Caki2 (cell line): ENCODE measurements around the gene FOXC2. TPM values are rescaled to one million over a fixed set of nuclear protein-coding genes. Genes with fewer than 3 reads are reported as not detected.

ENCODE experiments used
- DNase-seq: peaks from one replicate; pipeline ENCODE4 v3.0.0-alpha.2; 2015; ENCODE audit warnings: low read depth
- in situ Hi-C: cut with HindIII; loops from 2 replicates; pipeline ENCODE4 v1.10.0; 2016; ENCODE audit warnings: low sequenced_read_pairs, low pct_unique_long_range_greater_than_20kb, mixed read lengths
- total RNA-seq: library from RNA; depleted of rRNA; stranded (reverse); fragments of >200 nt; shearing (Covaris generic); gene quantifications from 2 replicates; pipeline ENCODE4 v1.2.3, GENCODE V29; 2014; ENCODE audit warnings: low replicate concordance

The FOXC2 gene
- total RNA-seq, 1 experiment from 2014 or later = 6.0 TPM

DNA sequence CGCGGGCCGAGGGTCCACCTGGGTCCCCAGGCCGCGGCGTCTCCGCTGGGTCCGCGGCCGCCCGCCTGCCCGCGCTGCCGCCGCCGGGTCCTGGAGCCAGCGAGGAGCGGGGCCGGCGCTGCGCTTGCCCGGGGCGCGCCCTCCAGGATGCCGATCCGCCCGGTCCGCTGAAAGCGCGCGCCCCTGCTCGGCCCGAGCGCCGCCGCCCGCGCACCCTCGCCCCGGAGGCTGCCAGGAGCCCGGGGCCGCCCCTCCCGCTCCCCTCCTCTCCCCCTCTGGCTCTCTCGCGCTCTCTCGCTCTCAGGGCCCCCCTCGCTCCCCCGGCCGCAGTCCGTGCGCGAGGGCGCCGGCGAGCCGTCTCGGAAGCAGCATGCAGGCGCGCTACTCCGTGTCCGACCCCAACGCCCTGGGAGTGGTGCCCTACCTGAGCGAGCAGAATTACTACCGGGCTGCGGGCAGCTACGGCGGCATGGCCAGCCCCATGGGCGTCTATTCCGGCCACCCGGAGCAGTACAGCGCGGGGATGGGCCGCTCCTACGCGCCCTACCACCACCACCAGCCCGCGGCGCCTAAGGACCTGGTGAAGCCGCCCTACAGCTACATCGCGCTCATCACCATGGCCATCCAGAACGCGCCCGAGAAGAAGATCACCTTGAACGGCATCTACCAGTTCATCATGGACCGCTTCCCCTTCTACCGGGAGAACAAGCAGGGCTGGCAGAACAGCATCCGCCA, 504 bp downstream of the FOXC2 start:
- in situ Hi-C loops = no loop called here
- DNase-seq = peak; percentile 80

DNA sequence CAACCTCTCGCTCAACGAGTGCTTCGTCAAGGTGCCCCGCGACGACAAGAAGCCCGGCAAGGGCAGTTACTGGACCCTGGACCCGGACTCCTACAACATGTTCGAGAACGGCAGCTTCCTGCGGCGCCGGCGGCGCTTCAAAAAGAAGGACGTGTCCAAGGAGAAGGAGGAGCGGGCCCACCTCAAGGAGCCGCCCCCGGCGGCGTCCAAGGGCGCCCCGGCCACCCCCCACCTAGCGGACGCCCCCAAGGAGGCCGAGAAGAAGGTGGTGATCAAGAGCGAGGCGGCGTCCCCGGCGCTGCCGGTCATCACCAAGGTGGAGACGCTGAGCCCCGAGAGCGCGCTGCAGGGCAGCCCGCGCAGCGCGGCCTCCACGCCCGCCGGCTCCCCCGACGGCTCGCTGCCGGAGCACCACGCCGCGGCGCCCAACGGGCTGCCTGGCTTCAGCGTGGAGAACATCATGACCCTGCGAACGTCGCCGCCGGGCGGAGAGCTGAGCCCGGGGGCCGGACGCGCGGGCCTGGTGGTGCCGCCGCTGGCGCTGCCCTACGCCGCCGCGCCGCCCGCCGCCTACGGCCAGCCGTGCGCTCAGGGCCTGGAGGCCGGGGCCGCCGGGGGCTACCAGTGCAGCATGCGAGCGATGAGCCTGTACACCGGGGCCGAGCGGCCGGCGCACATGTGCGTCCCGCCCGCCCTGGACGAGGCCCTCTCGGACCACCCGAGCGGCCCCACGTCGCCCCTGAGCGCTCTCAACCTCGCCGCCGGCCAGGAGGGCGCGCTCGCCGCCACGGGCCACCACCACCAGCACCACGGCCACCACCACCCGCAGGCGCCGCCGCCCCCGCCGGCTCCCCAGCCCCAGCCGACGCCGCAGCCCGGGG, 1.3 kb downstream of the FOXC2 start:
- in situ Hi-C loops = no loop called here
- DNase-seq = peak; percentile 45

DNA sequence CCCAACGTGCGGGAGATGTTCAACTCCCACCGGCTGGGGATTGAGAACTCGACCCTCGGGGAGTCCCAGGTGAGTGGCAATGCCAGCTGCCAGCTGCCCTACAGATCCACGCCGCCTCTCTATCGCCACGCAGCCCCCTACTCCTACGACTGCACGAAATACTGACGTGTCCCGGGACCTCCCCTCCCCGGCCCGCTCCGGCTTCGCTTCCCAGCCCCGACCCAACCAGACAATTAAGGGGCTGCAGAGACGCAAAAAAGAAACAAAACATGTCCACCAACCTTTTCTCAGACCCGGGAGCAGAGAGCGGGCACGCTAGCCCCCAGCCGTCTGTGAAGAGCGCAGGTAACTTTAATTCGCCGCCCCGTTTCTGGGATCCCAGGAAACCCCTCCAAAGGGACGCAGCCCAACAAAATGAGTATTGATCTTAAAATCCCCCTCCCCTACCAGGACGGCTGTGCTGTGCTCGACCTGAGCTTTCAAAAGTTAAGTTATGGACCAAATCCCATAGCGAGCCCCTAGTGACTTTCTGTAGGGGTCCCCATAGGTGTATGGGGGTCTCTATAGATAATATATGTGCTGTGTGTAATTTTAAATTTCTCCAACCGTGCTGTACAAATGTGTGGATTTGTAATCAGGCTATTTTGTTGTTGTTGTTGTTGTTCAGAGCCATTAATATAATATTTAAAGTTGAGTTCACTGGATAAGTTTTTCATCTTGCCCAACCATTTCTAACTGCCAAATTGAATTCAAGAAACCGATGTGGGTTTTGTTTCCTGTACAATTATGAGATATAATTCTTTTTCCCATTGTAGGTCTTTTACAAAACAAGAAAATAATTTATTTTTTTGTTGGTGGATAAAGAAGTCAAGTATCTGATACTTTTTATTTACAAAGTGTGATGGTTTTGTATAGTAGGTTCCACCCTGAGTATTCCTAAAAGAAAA, 2.3 kb downstream of the FOXC2 start:
- no peak for DNase-seq
- in situ Hi-C loops = no loop called here

DNA sequence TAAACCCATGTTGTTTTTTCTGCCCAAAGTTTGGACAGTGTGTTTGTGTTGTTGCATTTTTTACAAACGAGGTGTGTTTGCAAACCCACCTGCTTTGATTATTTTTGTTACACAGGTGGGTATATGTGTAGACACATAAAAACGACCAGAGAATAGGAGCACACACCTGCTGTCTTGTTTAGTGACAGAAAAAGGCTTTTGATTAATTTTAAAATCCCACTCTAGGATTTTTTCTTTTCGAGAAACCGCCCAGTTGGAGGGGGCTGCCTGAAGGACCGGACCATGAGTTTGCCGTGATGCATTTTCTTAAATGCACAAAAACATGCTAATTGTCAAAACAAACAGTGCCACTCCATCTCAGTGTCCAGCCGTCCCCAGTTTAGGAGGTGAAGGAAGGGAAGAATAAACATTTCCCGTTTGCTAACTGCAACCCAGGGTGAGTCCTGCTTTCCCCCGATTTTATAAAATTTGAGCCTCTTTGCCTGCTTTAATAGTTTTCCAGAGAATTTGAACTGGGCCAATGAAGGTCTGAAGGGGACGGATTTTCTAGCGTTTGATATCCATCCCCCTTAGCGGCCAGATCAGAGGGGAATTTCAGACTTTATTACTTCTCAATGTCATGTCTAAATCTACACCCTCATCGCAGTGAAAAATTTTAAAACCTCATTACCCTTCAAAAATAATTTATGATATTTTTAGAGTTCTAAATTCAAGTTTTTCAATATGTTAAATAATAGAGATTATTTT, 3.2 kb downstream of the FOXC2 start:
- in situ Hi-C loops = no loop called here
- no peak for DNase-seq

DNA sequence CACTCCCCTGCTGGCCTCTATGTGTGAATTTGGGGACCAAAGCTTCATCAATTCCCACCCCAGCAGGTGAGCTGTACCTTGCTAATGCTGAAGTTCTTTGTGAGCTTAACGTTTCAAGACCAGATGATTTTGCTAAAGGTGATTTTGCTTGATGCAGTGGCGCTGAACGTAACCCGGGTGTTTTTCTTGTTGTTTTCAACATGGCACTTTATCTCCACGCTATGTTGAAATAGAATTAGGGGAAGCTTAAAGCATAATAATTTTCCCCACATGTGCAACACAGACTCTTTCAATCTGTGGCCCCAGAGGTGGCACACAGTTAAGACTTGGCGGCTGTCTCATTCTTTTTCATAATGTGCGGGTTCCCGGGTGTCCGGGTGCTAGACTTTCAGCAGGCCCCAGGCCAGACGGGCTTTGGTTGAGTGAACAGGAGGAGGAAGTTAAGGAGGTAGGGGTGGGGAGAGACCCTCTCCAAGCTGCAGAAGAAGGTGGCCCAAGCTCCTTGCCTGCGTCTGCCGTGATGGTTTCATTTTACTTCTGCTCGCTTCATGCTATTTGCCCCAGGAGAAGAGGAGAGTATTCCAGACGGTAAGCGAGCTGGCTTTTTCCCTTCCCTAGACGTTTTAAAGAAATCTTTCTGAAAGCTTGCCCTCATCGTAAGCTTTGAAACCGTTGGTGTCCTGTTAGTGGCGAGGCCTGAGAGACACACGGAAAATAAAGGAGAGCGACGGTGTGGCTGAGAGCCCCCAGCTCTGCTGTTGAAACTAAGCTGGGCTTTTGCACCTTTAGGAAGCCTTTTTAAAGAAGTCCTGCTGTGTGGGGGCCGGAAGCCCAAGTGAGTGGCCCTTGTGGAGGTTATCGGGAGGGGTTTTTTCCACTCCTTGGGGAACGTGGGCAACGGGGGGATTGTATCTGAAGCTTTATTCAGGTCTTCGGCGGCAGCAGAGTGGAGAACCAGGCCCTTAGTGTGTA, 4.2 kb downstream of the FOXC2 start:
- in situ Hi-C loops = no loop called here
- no peak for DNase-seq

DNA sequence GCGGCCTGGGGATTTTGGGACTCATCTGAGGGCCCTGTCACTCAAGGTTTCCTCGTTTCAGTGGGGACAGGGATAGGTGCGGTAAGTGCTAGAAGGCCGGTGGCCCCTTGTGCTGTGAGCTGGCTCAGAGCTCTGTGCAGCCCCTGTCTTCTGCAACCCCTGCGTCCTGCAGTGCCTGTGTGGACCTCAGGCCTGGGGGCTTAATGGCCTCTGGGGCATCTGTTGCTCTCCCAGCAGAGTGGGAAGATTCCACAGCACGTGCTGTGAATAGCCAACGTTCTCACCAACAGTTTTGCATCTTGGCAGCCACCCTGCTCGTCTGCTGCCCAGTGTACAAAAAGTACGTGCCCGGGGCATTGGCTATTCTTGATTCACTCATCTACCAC, 4.9 kb downstream of the FOXC2 start:
- in situ Hi-C loops = no loop called here
- DNase-seq = no peak

DNA sequence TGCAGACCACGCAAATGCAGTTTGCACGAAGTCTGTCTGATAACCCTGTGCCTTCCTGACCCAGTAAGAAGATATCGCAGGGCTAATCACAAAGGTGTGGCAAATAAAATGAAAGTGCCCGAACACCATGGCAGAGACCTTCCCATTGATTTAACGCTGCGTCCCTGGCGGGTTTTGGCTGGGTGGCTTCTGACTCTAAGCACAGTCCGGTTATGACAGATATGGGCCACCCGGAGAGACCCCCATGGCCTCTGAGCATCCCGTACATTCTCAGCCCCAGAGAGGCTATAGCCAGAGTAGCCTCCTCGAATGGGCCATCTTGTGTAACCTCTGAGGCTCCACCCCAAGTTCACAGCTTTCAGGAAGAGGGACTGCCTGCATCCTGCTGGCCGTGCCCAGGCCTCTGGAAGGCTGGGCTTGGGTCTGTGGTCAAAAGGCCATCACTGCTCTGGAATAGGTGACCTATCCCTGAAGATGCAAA, 5.5 kb downstream of the FOXC2 start:
- in situ Hi-C loops = no loop called here
- no peak for DNase-seq

DNA sequence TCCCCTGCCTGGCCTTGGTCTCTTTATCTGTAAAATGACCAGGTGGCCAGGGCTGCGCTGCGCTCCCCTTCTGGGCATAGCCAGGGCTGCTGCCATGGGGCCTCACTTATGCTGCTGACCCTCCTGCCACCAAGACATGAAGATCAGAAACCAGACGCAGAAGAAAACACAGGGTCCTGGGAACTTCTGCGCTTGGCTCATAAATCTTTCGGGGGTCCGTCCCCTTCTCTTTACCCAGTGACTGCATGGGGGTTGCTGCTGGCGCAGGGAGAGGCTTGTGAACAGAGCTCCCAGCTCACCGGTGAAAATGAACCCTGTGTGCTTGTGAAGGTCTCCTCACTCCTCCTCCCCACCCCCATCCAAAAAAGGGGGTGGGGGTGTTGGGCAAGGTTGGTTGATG, 6.0 kb downstream of the FOXC2 start:
- no peak for DNase-seq
- in situ Hi-C loops = no loop called here

DNA sequence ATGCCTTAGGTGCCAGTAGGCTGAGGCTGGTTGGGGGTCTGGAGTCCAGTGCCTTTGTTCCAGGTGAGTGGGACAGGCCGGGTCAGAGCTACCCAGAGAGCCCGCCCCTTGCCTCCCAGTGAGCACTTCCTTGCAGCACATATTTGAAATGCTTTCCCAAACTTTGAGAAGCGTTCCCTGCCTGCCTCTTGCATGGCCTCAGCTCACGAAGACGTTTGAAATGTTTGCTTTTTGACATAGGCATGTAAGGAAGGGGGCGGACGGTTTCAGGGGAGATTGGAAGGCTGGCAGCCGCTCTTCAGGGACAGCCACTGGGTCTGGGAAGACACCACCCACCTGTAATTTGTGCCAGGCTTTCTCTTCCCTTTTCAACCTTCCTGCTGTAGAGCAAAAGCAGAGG, 6.6 kb downstream of the FOXC2 start:
- DNase-seq = no peak
- in situ Hi-C loops = no loop called here

DNA sequence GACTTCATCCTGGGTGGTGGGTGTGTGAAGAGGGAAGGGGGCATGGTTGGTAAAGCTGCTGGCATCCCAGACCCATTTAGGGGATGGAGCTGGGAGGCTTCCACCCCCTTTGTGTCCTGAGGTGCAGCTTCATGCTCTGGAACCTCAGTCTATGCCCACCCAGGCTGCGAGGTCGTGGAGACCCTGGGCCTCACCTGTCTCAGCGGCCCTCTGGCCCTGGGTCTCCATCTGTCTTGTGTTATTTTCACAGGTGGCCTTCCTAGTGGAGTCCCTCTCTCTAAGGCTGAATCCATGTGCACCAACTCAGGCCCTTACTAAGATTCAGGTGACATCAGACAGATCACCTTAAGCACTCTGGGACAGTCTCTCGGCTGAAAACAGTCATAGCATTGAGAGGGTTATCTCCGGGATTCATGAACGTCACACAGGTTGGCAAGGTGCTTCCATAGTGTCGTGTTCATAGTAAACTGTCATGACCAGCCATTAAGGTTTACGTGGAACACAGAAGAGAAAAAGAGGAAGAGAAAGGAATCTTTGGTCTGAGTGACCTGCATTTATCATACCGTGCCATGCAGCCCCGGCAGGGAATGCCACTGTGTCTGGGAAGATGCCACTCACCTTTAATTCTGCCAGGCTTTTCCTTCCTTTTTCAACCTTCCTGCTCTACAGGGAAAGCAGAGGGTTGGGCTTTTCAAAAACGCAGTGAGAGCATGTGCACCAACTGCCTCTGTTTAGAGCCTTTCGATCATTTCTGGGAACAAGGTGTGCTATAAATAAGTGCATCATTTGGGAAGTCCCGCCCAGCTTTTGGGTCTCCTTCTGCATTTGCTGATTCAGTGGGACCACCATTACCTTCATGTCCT, 7.2 kb downstream of the FOXC2 start:
- in situ Hi-C loops = no loop called here

DNA sequence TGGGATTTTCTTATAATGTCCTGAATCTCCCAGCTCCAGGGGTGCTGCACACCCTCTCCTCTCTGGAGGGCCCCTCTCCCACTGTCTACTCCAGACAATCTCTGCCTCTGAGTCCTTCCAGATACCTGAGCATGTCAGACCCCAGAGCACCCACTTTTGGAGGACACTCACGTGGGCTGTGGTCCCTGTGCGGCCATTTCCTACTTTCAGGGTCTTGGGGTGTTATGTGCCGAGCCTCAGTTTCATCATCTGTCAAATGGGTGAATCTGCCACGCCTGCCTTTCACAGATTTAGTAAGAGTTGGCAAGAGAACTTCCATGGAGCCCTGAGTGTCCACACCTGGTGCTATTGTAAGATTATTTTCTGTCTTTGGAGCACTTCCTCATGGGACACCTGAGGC, 8.0 kb downstream of the FOXC2 start:
- in situ Hi-C loops = no loop called here

More for the DNA sequence above, 7.2 kb downstream of the FOXC2 start:
- no peak for DNase-seq

DNA sequence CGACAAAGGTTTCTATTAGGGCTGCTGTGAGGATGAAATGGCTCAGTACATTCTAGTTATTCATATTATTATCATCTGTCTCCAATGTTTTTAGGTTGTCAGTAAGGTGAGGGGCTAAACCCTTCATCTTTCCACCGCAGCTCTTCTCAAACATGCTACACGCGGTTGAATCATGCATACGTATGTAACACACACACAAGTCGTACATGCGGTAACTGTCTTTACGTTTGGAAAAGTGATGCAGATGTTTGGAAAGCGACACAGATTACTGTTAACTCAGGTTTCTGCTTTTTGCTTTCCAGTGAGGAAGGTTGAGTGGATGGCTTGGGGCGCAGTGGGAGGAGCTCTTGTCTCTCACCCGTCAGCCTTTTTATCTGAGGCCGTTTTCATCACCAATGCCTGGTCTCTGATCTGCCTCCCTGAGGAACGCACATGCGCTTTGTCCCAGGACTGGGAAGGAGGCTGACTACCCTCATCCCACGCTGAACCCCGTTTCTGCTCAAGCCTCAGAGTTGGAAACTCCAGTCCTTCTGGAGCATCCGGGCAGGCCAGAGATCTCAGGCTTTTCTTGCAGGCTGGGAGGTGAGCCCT, 8.6 kb downstream of the FOXC2 start:
- in situ Hi-C loops = no loop called here
- no peak for DNase-seq

More for the DNA sequence above, 8.0 kb downstream of the FOXC2 start:
- DNase-seq = no peak

DNA sequence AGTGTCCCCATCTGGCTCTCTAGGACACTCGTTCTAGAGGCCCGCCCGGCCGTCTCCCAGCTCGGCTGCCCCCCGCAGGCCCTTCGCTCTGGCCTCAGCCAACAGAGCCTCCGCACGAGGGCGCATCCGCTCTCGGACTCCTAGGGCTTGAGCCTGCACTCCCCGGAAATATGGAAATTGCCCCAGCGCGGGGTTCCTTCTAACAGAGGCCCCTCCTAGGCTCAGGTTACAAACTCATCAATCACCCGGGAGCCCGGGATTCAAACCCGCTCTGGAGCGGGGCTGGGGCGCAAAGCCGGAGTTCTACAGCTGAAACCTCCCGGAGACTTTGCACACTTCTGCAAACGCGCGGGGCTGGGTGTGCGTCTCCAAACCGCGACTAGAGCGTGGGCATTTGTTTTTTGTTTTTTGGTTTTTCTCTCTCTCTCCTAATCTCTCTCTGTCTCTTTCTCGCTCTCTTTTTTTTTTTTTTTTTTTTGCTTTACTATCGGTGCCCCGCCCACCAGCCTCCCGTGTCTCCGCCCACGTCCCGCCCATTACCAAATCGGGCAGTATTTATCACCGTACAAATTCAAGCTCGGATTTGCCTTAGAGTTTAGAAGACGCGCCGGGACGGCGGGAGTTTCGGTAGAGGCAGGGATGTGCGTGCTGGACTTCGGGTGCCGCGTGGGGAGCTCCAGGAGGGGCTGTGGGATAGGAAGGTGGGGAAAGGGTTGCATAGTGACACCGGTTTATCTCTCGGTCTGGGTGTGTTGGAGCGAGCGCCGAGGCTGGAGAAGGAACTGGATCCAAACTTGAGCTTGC, 9.3 kb downstream of the FOXC2 start:
- in situ Hi-C loops = no loop called here
- DNase-seq = peak; percentile 96

DNA sequence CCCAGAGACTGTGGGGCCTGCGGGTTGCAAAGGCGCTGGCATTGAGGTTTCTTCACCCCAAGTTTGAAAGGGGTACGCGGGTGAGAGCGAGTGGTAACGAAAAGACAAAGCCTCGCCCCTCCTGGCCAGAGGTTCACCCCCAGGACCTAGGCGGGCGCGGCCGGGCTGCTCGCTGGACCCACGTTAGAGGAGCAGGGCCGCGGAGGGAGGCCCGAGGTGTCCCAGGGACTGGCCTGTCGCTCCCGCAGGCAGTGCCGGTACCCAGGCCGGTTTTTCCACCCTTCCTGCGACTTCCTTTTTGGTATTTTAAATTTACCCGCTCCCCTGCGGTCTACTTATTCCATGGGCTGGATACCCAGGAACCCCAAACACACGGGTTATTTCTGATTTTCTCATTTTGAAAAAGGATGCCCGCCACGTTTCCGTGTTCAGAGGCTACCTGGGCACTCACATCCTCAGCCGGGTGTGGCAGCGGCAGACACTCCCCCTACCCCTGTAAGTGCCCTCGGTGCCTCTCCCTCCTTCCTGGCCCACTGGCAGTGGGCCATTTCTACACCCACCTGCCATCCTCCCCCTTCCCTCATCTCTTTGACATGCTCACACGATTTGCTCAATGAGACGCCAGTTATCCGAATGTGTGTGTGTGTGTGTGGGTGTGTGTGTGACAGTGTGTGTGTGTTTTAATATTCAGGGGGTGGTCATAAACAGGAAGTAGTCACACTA, 10.1 kb downstream of the FOXC2 start:
- in situ Hi-C loops = no loop called here
- peak; percentile 77 for DNase-seq
